Spleen (tissue), 11 donors: Measurements from ENCODE around the gene PIR. TPM values are rescaled to one million over a fixed set of nuclear protein-coding genes. Genes with fewer than 3 reads are reported as not detected.

ENCODE experiments used
- DNase-seq: peaks from one replicate; pipeline ENCODE4 v3.0.0-alpha.2; 2020
- H3K27ac ChIP-seq, 8 donors: fragments of 200-600 bp; sonication (generic) in 7 of 8; 1 replicate in 4 of 8; 2 replicates in 4 of 8; pipeline versions ENCODE4 v1.5.0 to v1.8.0; 2016 to 2021; ENCODE audit warnings: inconsistent platforms in 4 of 8, mild to moderate bottlenecking in 4 of 8, moderate library complexity in 1 of 8
- H3K27me3 ChIP-seq, 7 donors: fragments of 200-600 bp; sonication (generic) in 6 of 7; replicated peaks in 1 of 7; 1 replicate in 4 of 7; 2 replicates in 3 of 7; pipeline versions ENCODE4 v1.5.0 to v1.8.0; 2016 to 2021; ENCODE audit warnings: inconsistent platforms in 3 of 7, mild to moderate bottlenecking in 1 of 7
- H3K36me3 ChIP-seq, 6 donors: fragments of 200-600 bp; sonication (generic) in 5 of 6; 1 replicate in 4 of 6; 2 replicates in 2 of 6; pipeline versions ENCODE4 v1.5.0 to v1.8.0; 2016 to 2021; ENCODE audit warnings: inconsistent platforms in 2 of 6
- H3K4me1 ChIP-seq, 6 donors: fragments of 200-600 bp; sonication (generic) in 5 of 6; 1 replicate in 3 of 6; 2 replicates in 3 of 6; pipeline versions ENCODE4 v1.5.0 to v1.8.0; 2016 to 2021; ENCODE audit warnings: inconsistent platforms in 3 of 6
- H3K4me3 ChIP-seq, 8 donors: fragments of 200-600 bp; sonication (generic) in 7 of 8; 1 replicate in 4 of 8; 2 replicates in 4 of 8; pipeline versions ENCODE4 v1.5.0 to v1.8.0; 2016 to 2021; ENCODE audit warnings: inconsistent platforms in 4 of 8, mild to moderate bottlenecking in 4 of 8, moderate library complexity in 2 of 8
- H3K9me3 ChIP-seq, 8 donors: fragments of 200-600 bp; sonication (generic) in 7 of 8; 1 replicate in 4 of 8; 2 replicates in 4 of 8; pipeline versions ENCODE4 v1.5.0 to v1.8.0; 2016 to 2021; ENCODE audit warnings: inconsistent platforms in 4 of 8
- POLR2A ChIP-seq, 3 donors: fragments of 450-650 bp; IDR thresholded peaks; one replicate each; pipeline ENCODE4 v1.5.1; 2017; ENCODE audit warnings: antibody characterized with exemption in 3 of 3, mild to moderate bottlenecking in 1 of 3
- POLR2AphosphoS5 ChIP-seq, 3 donors: sonication (generic); formaldehyde crosslinking; IDR thresholded peaks; one replicate each; pipeline ENCODE4 v1.5.1; 2017; ENCODE audit warnings: antibody characterized with exemption in 3 of 3
- WGBS, 5 donors: extraction: QIAGEN DNeasy Blood & Tissue Kit in 3 of 5; methylation state at CpG; one replicate each; pipeline versions ENCODE4 v1.1.5 to v1.1.7; 2013 to 2018; 5-methylcytosine and 5-hydroxymethylcytosine counted together
- intact Hi-C: fragments of 100-400 bp; cut with DNase I; formaldehyde crosslinking; loops from one replicate; pipeline ENCODE4 v1.15.0; 2023; ENCODE audit warnings: low total_unique reads
- polyA plus RNA-seq, 3 donors: library from polyadenylated mRNA; stranded (reverse); fragments of 200-250 nt; gene quantifications; one replicate each; pipeline ENCODE4 v1.2.1, GENCODE V29; 2013
- total RNA-seq, 7 donors: library from RNA; depleted of rRNA in 3 of 7; stranded (reverse); fragments of >200 nt in 3 of 7; fragmentation: NEBNext Ultra II Directional in 4 of 7; extraction: Animal tissue kit (Norgen Biotek cat#: 25700) in 4 of 7; gene quantifications; one replicate each; pipeline versions ENCODE4 v1.1.0 to v1.2.1, GENCODE V29; 2016 to 2021
- TF ChIP-seq, protein P1 (sequence below), 11 experiments: fragments of 200-600 bp in 7 of 11; fragments of 450-650 bp in 4 of 11; sonication (generic) in 4 of 11; IDR thresholded peaks in 8 of 11; conservative IDR thresholded peaks in 3 of 11; 1 replicate in 7 of 11; 2 replicates in 4 of 11; pipeline versions ENCODE4 v1.4.0 to v1.8.0; 2016 to 2021; ENCODE audit warnings: antibody characterized with exemption in 11 of 11, inconsistent platforms in 4 of 11, mild to moderate bottlenecking in 1 of 11
- donor health status: healthy with polysubstance abuse.
- donor health status: DM: no; HTN: no; CAD: no; lungs with moderate emphysema.
- donor health status: DM: no; HTN: no; CAD: no.
- donor health status: Bipolar disorder and iron deficiency.
- donor health status: healthy.
- donor health status: DM: no; HTN: no; CAD: no.
- donor health status: DM: yes; HTN: yes; CAD: no.

Gene PIR
- total and polyA plus RNA-seq, 10 donors: 12.4 to 30.8 (median 24.2) TPM

DNA sequence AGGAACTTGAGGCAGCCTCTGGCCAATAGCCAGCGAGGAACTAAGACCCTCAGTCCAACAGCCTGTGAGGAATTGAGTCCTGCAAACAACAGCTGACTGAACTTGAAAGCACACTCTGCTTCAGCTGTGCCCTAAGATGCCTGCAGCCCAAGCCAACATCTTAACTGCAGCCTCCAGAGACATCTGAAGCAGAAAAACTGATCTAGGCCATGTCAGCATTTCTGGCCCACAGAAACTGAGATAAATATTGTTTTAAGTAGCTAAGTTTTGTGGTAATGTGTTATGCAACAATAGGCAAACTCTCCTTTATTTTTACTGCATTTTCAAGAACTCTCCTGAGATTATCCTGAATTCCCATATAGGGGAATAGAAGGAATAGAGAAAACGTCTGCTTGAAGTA is 133.4 kb downstream of the PIR start:
- H3K4me3 ChIP-seq: no peak overlapping the region
- TF ChIP-seq, protein P1, sequence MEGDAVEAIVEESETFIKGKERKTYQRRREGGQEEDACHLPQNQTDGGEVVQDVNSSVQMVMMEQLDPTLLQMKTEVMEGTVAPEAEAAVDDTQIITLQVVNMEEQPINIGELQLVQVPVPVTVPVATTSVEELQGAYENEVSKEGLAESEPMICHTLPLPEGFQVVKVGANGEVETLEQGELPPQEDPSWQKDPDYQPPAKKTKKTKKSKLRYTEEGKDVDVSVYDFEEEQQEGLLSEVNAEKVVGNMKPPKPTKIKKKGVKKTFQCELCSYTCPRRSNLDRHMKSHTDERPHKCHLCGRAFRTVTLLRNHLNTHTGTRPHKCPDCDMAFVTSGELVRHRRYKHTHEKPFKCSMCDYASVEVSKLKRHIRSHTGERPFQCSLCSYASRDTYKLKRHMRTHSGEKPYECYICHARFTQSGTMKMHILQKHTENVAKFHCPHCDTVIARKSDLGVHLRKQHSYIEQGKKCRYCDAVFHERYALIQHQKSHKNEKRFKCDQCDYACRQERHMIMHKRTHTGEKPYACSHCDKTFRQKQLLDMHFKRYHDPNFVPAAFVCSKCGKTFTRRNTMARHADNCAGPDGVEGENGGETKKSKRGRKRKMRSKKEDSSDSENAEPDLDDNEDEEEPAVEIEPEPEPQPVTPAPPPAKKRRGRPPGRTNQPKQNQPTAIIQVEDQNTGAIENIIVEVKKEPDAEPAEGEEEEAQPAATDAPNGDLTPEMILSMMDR (IDR thresholded peaks at IDR 0.05 in 8 of 11, conservative IDR thresholded peaks at IDR 0.05 in 3 of 11): no peak
- no peak for TF ChIP-seq POLR2AphosphoS5 (IDR thresholded peaks at IDR 0.05)
- DNase-seq: no peak
- no peak overlapping the region for H3K27ac ChIP-seq
- intact Hi-C loops: loop anchor here (10.0 kb wide), 1 partner anchor 105 kb away; no protein-coding TSS in a partner anchor
- peaks cover 0 to 10% (median 0%) of the 10 kb centered on the region in 7 donors for H3K27me3 ChIP-seq
- no peaks in the 10 kb centered on the region for H3K36me3 ChIP-seq
- no peaks in the 10 kb centered on the region for H3K4me1 ChIP-seq
- WGBS, 5 donors: 50 to 92% (median 65%) methylated on average over 1 to 2 of the region's 2 CpGs
- peaks cover 0 to 6% (median 0%) of the 10 kb centered on the region in 8 donors for H3K9me3 ChIP-seq

DNA sequence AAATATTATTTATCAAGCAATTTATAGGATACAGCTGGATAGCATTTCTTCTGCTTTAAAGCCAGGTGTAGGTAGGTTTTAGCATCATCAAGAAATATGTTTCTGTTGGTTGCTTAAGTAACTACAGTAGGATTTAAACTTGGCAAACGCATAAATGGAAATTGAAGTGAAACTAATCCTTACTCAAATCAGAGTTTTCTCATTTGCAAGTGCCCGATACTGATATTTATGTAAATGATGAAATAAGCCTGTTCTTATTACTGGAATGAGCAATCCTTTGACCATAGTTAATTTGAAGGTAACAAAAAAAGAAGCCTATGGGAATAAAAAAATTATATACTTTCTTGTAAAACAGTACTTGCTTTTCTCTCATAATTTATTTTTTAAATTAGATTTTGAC is 134.6 kb downstream of the PIR start:
- peaks cover 0 to 6% (median 0%) of the 10 kb centered on the region in 8 donors for H3K9me3 ChIP-seq
- TF ChIP-seq POLR2AphosphoS5 (IDR thresholded peaks at IDR 0.05): no peak
- TF ChIP-seq, protein P1 (IDR thresholded peaks at IDR 0.05 in 8 of 11, conservative IDR thresholded peaks at IDR 0.05 in 3 of 11): no peak
- TF ChIP-seq POLR2A (IDR thresholded peaks at IDR 0.05): no peak
- H3K27ac ChIP-seq: no peak overlapping the region
- no peaks in the 10 kb centered on the region for H3K4me1 ChIP-seq
- WGBS, 5 donors: 58 to 80% (median 70%) methylated on average over 2 of the region's 2 CpGs
- no peak overlapping the region for H3K4me3 ChIP-seq
- no peaks in the 10 kb centered on the region for H3K36me3 ChIP-seq
- H3K27me3 ChIP-seq: peaks cover 0 to 8% (median 0%) of the 10 kb centered on the region in 7 donors
- intact Hi-C loops: loop anchor here (10.0 kb wide), 1 partner anchor 106 kb away; no protein-coding TSS in a partner anchor
- DNase-seq: no peak

DNA sequence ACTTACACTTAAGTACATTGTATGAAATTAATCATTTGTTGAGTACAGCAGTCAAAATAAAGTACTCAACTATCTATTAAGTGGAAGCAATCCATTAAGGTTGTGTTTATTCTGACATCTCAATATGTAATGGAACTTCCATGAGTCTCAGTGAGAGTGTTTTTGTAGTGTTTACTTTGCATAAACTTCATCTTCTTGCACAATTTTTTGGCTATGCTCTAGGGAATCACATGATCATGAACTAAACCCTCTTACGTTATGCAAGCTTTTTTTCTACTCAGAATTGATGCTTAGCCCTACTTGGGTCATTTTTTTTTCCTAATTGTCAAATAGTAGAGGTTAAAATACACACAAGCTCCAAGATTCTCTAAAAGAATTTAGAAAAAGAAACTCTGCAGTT is 136.7 kb downstream of the PIR start:
- Histone ChIP-seq H3K36me3 (no peaks in the 10 kb centered on the region), H3K27ac (no peak overlapping the region), H3K27me3 (peaks cover 0 to 4% (median 0%) of the 10 kb centered on the region in 7 donors), H3K4me3 (no peak overlapping the region), H3K9me3 (peaks cover 0 to 6% (median 0%) of the 10 kb centered on the region in 8 donors), H3K4me1 (no peaks in the 10 kb centered on the region)
- DNase-seq: no peak
- TF ChIP-seq POLR2A (IDR thresholded peaks at IDR 0.05) (no peak), POLR2AphosphoS5 (IDR thresholded peaks at IDR 0.05) (no peak)
- TF ChIP-seq, protein P1 (IDR thresholded peaks at IDR 0.05 in 8 of 11, conservative IDR thresholded peaks at IDR 0.05 in 3 of 11): no peak
- intact Hi-C loops: loop anchor here (10.0 kb wide), 1 partner anchor 108 kb away; no protein-coding TSS in a partner anchor
- 29 to 82% (median 36%) methylated on average over 1 of the region's 1 CpG for WGBS, 5 donors

DNA sequence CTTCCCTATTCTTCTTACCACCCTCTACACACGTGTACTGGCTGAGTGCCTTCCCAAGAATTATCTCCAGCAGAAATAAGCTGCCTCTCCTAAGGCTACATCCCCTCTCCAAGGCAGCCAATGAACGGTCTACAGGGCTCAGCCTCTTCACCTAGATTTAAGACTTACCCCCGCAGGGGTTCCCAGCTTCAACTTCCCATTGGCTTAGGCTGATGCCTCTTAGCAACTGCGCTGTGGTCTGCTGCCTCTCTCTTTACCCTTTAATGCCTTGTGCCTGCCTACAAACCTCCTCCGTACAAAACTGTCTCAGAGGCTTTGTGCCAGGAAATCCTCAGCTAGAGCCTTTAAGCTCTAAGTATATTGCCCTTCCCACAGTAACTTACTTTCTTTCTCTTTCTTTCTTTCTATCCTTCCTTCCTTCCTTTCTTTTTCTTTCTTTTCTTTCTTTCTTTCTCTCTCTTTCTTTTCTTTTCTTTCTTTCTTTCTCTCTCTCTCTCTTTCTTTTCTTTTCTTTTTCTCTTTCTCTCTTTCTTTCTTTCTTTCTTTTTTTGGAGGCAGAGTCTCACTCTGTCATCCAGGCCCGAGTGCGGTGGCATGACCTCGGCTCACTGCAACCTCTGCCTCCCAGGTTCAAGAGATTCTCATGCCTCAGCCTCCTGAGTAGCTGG is 142.7 kb downstream of the PIR start:
- no peak overlapping the region for H3K4me3 ChIP-seq
- 59 to 69% (median 64%) methylated on average over 8 of the region's 8 CpGs for WGBS, 5 donors
- H3K4me1 ChIP-seq: peaks cover 0 to 10% (median 0%) of the 10 kb centered on the region in 6 donors
- intact Hi-C loops: loop anchor here (10.0 kb wide), 1 partner anchor 114 kb away; no protein-coding TSS in a partner anchor
- H3K27me3 ChIP-seq: peaks cover 0 to 17% (median 0%) of the 10 kb centered on the region in 7 donors
- DNase-seq: no peak
- H3K36me3 ChIP-seq: no peaks in the 10 kb centered on the region
- peaks cover 0 to under 1% (median 0%) of the 10 kb centered on the region in 8 donors for H3K9me3 ChIP-seq
- H3K27ac ChIP-seq: no peak overlapping the region
- TF ChIP-seq POLR2A (IDR thresholded peaks at IDR 0.05) (no peak), POLR2AphosphoS5 (IDR thresholded peaks at IDR 0.05) (no peak)
- TF ChIP-seq, protein P1 (IDR thresholded peaks at IDR 0.05 in 8 of 11, conservative IDR thresholded peaks at IDR 0.05 in 3 of 11): no peak
